ENCODE data around the gene CHSY1.
"Not testable (repeated sequence)": the region's sequence is repeated elsewhere in the genome, so short reads cannot be mapped to it uniquely, and the experiment has no call there.

The CHSY1 gene

DNA sequence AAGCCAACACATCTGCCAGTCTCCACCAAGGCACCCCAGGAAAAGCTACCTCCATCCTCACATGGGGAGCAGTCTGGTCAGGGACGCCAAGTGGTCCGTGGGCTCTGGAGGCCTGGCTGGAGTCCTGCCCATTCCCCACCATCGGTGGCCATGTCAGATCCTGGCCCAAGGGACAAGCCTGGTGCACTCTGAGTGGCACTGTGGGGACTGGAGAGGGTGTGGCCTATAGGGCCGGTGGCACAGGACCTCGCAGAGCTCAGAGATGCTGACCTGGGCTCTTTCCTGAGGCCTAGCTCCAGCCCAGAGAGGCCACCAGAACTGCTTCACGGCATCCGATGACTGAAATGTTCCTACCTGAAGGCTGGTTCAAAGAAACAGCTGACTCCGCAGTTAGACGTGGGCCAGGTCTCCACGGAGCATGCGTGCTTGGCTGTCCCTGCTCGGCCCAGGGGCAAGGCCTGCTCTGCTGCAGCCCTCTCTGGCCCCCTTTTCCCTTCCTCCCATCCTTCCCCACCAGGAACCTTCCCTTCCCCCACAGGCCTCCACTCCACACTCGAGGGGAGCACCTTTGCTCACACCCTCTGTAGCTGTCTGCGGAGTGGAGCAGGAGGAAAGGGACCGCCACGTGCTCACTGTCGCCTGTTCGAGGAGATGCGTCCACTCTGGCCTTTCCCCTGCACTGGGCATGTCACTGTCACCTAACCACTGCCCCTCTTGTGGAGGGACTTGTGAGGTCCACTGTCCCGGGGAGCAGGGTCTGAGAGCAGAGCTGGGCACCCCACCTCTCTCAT is 119.3 kb downstream of the CHSY1 start:
- DNase-seq, result no peak

DNA sequence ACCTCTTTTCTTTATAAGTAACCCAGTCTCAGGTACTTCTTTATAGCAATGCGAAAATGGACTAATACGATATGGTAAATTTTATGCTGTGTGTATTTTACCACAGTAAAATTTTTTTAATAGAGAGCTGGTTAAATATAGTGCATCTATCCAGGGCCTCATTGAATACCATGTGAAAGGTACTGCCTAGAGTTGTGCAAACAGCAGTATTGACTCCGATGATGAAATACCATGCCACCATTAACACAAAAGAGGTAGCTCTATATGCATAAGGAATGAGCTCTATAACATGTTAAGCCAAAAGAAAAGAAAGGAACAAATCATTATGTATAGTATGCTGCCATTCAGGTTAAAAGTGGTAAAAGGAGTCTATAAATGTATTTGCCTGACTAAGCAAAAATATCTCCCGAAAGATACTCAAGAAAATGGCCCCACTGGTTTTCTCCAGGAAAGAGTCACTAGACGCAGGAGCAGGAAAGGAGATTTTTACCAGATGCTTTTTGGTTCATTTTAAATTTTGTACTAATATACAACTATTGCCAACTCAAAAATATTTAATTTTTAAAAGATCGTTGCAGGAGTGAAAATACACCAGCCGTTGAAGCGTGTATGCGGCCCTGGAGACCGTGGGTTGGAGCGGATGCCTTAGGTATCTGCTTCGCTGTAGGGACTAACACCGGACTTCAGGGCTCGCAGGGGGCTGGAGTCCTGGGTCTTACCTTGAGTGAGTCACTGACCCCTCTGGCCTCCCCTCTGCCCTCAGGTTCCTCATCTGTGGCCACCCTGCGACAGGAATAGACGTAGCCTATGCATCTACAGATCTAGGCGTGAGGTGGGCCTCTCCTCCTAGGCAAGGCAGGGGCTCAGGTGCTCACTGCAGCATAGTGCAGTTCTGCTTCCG is 120.1 kb downstream of the CHSY1 start:
- DNase-seq, result no peak

DNA sequence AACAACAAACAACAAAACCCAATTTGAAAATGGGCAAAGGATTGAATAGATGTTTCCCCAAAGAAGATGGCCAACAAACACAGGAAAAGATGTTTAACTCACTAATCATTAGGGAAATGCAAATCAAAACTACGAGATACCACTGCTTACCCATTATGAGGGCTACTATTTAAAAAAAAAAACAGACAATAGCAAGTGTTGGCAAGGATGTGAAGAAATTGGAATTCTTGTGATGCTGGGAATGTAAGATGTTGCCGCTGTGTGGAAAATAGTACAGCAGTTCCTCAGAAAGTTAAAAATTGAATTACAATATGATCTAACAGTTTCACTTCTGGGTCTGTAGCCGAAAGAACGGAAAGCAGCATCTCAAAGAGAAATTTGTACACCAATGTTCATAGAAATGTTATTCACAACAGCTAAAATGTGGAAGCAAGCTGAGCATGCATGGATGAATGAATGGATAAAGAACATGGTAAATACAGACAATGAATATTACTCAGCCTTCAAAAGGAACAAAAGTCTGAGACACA is 121.9 kb downstream of the CHSY1 start:
- DNase-seq, result no peak

DNA sequence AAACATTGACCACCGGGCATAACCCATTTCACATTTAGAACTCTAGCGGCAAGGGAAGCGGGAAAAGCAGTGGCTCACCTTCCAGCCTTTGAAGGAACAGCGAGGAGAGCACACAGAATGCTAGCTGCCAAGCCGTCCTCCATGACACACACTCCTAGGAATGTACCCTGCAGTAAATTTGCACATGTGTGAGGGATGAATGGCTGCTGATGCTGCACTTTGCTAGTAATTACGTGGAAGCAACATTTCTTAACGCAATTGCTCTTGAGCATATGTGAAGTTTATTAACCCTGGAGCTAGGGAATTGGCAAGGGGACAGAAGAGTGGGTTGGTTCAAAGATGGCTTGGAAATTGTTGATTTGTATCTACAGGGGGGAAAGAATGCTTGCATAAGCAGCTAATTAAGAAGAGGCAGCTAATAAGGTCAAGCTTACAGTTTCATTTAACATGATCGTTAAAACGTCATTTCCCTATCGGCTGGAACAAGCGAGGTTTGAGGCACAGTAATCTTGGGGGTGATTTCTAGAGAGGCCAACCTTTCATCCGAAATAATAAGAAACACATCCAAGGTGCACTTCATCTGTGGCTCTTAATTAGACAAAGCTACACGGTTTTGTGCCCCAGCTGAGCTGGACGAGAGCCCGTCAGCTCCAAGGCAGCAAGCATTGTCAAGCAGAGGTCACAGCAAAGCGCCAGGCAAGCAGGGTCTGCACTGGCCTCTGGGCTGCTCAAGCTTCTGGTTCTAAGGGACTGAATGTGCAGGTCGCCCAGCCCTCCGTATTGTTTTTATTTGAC is 123.4 kb downstream of the CHSY1 start:
- DNase-seq, result no peak

DNA sequence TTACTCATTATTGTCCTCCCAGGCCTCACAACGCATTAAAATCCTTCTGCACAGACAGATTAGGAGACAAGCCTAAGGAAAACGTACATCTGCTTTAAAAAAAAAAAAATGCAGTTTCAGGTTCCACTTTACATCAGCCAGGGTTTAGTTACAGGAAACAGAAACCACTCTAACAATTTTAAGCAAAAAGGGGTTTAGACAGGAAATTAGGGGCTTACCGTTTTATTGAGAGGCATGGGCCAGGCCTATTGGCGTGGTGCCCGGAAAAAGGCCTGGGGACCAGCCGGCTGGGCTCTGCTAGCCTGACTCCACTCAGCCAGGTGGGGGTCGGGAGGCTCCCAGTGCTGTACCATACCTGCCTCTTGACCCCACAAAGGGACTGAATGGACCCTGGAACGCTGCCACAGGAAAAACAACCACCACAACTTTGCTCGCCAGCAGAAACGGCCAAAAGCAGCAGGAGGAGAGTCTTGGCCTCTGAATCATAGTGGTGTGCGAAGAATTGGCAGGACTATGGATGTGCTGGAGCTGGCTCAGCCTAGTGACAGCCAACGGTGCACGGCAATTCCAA is 124.3 kb downstream of the CHSY1 start:
- DNase-seq, result peak; percentile 36

DNA sequence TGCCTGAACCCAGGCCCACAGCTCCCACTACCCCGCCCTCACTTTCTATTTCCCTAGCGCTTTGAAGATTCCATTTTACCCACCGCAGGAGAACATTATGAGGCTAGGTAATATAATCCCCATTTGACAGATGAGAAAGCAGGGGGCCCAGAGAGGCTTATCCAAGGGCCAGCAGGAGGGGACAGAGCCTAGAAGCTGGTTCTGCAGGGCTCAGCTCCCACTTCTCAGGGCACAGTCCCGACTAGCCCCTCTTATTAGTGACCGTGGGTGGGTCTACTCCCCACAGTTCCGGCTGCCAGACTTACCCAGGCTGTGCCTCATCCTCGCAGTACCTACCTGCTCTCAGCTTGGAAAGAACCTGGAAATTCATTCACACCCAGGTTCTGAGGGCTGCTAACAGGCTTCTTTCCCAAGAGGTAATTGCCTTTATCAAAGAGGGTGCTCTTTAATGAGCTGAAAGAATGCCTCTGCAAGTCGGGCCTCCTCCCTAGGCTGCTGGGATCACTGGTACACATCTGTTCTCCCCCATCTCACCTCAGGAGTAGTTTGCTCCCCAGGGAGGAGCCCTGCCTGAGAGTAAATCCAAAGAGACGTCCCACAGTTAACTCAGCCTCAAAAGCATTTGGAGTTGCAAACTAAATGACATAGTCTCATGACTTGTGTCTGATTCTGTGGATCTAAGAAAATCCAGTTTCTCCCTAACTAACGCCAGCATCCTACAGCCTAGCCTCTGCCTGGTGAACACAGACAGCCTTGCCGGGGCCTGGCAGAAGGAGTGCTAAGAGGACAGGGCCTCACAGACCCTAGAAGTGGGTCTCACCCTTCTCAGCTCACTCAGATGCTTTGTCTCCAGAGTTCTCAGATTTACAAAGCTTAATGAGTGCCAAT is 125.0 kb downstream of the CHSY1 start:
- DNase-seq, result no peak

DNA sequence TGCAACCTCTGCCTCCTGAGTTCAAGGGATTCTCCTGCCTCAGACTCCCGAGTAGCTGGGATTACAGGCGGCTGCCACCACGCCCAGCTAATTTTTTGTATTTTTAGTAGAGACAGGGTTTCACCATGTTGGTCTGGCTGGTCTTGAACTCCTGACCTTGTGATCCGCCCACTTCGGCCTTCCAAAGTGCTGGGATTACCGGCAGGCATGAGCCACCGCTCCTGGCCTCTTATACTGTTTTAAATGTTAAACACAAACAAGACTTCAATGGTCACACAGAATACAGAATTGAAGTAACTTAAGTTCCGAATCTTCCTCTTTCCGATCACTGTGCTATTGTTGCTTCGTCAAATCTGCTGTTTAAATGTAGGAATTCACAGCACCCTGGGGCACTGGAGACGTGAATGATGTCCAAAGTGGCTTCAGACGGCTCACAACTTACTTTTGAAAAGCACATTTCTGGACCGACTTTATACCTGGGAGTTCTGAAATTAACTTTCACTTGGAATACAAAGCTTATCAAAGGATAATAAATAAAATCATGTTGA is 125.9 kb downstream of the CHSY1 start:
- DNase-seq, result not testable (repeated sequence)

Measured in activated CD8-positive, alpha-beta memory T cell treated with anti-CD3 and anti-CD28 coated beads, Interleukin-2, amount 50 U/mL, for 4 hours (primary cell).